Measurements from ENCODE around the gene CCNK. TPM values are rescaled to one million over a fixed set of nuclear protein-coding genes. Genes with fewer than 3 reads are reported as not detected.
A peak's percentile ranks its signal among the peaks of the same experiment; 100 is the strongest.

Gene CCNK
- total and polyA plus RNA-seq, 4 donors, result 17.0 to 91.9 (median 33.5) TPM

- 68 to 73% methylated on average over 17 of the region's 17 CpGs for WGBS, 2 donors
- TF ChIP-seq CTCF (IDR thresholded peaks at IDR 0.05; ENCODE audit: control extremely low read depth, extremely low read depth), result peak; percentile 5
- peak overlapping the region in 1 of 2 donors; percentile 61 for H3K27ac ChIP-seq (ENCODE audit: low read depth in 1 of 2, low read length in 1 of 2)
- H3K9ac ChIP-seq (ENCODE audit: insufficient read depth in 1 of 2, low read length in 2 of 2), result no peak overlapping the region
- H3K36me3 ChIP-seq (ENCODE audit: control insufficient read depth in 4 of 4, insufficient read depth in 4 of 4, low read length in 4 of 4), result peaks cover 0 to 2% (median 0%) of the 10 kb centered on the region in 4 donors
- peaks cover 0 to 2% (median 0%) of the 10 kb centered on the region in 4 donors for H3K9me3 ChIP-seq (ENCODE audit: control insufficient read depth in 4 of 4, insufficient read depth in 3 of 4, low read length in 3 of 4)
- peaks cover 0 to 25% (median 13%) of the 10 kb centered on the region in 5 donors for H3K4me1 ChIP-seq (ENCODE audit: control insufficient read depth in 5 of 5, insufficient read depth in 5 of 5, low read length in 5 of 5)
- no peaks in the 10 kb centered on the region for H3K27me3 ChIP-seq (ENCODE audit: control insufficient read depth in 3 of 3, insufficient read depth in 3 of 3, low read length in 2 of 3)
- peak in 1 of 3 donors; percentile 19 for DNase-seq
- no peak overlapping the region for H3K4me3 ChIP-seq
- peak; percentile 58 for ATAC-seq (ENCODE audit: insufficient read depth, low FRiP score)
These were observed 43.8 kb downstream of the CCNK start for GRCh38 chr14:99524804-99525698.

- H3K9me3 ChIP-seq (ENCODE audit: control insufficient read depth in 4 of 4, insufficient read depth in 3 of 4, low read length in 3 of 4), result peaks cover 0 to 2% (median 0%) of the 10 kb centered on the region in 4 donors
- H3K36me3 ChIP-seq (ENCODE audit: control insufficient read depth in 4 of 4, insufficient read depth in 4 of 4, low read length in 4 of 4), result peaks cover 0 to 2% (median 0%) of the 10 kb centered on the region in 4 donors
- ATAC-seq (ENCODE audit: insufficient read depth, low FRiP score) (no peak), DNase-seq (no peak)
- WGBS, 2 donors, result 87 to 92% methylated on average over 12 of the region's 12 CpGs
- no peak overlapping the region for H3K27ac ChIP-seq (ENCODE audit: low read depth in 1 of 2, low read length in 1 of 2)
- no peak for TF ChIP-seq CTCF (IDR thresholded peaks at IDR 0.05; ENCODE audit: control extremely low read depth, extremely low read depth)
- peaks cover 0 to 27% (median 17%) of the 10 kb centered on the region in 5 donors for H3K4me1 ChIP-seq (ENCODE audit: control insufficient read depth in 5 of 5, insufficient read depth in 5 of 5, low read length in 5 of 5)
- no peak overlapping the region for H3K4me3 ChIP-seq
- H3K27me3 ChIP-seq (ENCODE audit: control insufficient read depth in 3 of 3, insufficient read depth in 3 of 3, low read length in 2 of 3), result no peaks in the 10 kb centered on the region
- H3K9ac ChIP-seq (ENCODE audit: insufficient read depth in 1 of 2, low read length in 2 of 2), result no peak overlapping the region
These were observed 44.5 kb downstream of the CCNK start for GRCh38 chr14:99525699-99526080.

GRCh38 chr14:99527026-99527425 lies 45.8 kb downstream of the CCNK start:
- Histone ChIP-seq H3K9ac (ENCODE audit: insufficient read depth in 1 of 2, low read length in 2 of 2) (no peak overlapping the region), H3K36me3 (ENCODE audit: control insufficient read depth in 4 of 4, insufficient read depth in 4 of 4, low read length in 4 of 4) (peaks cover 0 to 2% (median 0%) of the 10 kb centered on the region in 4 donors), H3K27ac (ENCODE audit: low read depth in 1 of 2, low read length in 1 of 2) (no peak overlapping the region), H3K4me1 (ENCODE audit: control insufficient read depth in 5 of 5, insufficient read depth in 5 of 5, low read length in 5 of 5) (peaks cover 0 to 30% (median 16%) of the 10 kb centered on the region in 5 donors), H3K9me3 (ENCODE audit: control insufficient read depth in 4 of 4, insufficient read depth in 3 of 4, low read length in 3 of 4) (no peaks in the 10 kb centered on the region), H3K4me3 (no peak overlapping the region), H3K27me3 (ENCODE audit: control insufficient read depth in 3 of 3, insufficient read depth in 3 of 3, low read length in 2 of 3) (no peaks in the 10 kb centered on the region)
- DNase-seq, result no peak
- 91 to 92% methylated on average over 12 of the region's 12 CpGs for WGBS, 2 donors
- ATAC-seq (ENCODE audit: insufficient read depth, low FRiP score), result no peak
- no peak for TF ChIP-seq CTCF (IDR thresholded peaks at IDR 0.05; ENCODE audit: control extremely low read depth, extremely low read depth)
